HFF-Myc (cell line): Measurements from ENCODE around the gene SH3PXD2A.

Experiments used
- DNase-seq: peaks from one replicate; pipeline ENCODE4 v3.0.0-alpha.2; 2011; ENCODE audit warnings: low read depth; ENCODE audit errors: extremely low read depth
- H3K4me3 ChIP-seq: replicated peaks from 2 replicates; pipeline ENCODE4 v1.5.1; 2011; ENCODE audit warnings: low read depth, mild to moderate bottlenecking, control low read depth, low read length
- CTCF ChIP-seq: IDR thresholded peaks from 2 replicates; pipeline ENCODE4 v1.5.1; 2012; ENCODE audit warnings: mild to moderate bottlenecking, low read depth, low read length, control low read depth; ENCODE audit errors: missing control alignments

SH3PXD2A gene

GRCh38 chr10:103707956-103708626 is 147.3 kb downstream of the SH3PXD2A start:
- H3K4me3 ChIP-seq: no peak overlapping the region
- TF ChIP-seq CTCF: no peak
- DNase-seq: no peak

GRCh38 chr10:103706762-103707161 is 148.6 kb downstream of the SH3PXD2A start:
- H3K4me3 ChIP-seq: no peak overlapping the region
- no peak for DNase-seq

GRCh38 chr10:103706047-103706446 is 149.3 kb downstream of the SH3PXD2A start:
- no peak for TF ChIP-seq CTCF
- no peak for DNase-seq
- H3K4me3 ChIP-seq: no peak overlapping the region

More at GRCh38 chr10:103706762-103707161, 148.6 kb downstream of the SH3PXD2A start:
- no peak for TF ChIP-seq CTCF

- TF ChIP-seq CTCF: no peak
- no peak overlapping the region for H3K4me3 ChIP-seq
- DNase-seq: no peak
Measured at GRCh38 chr10:103703941-103704919, 151.1 kb downstream of the SH3PXD2A start.

- no peak overlapping the region for H3K4me3 ChIP-seq
- no peak for TF ChIP-seq CTCF
- no peak for DNase-seq
Measured at GRCh38 chr10:103701380-103702222, 153.8 kb downstream of the SH3PXD2A start.

GRCh38 chr10:103700436-103700715 is 155.0 kb downstream of the SH3PXD2A start:
- no peak for TF ChIP-seq CTCF
- no peak for DNase-seq

More at GRCh38 chr10:103700436-103700715, 155.0 kb downstream of the SH3PXD2A start:
- no peak overlapping the region for H3K4me3 ChIP-seq
